Esophagus squamous epithelium (tissue), 4 donors: ENCODE data around the gene JPH2.

Source experiments
- CTCF ChIP-seq, 6 experiments: fragments of 450-650 bp in 4 of 6; fragments of 200-600 bp in 2 of 6; sonication (generic) in 2 of 6; IDR thresholded peaks; one replicate each; pipeline ENCODE4 v1.5.1; 2016 to 2019; ENCODE audit warnings: antibody characterized with exemption in 6 of 6, mild to moderate bottlenecking in 4 of 6, moderate library complexity in 4 of 6
- POLR2A ChIP-seq, 4 donors: fragments of 450-650 bp; IDR thresholded peaks; one replicate each; pipeline ENCODE4 v1.6.1; 2017; ENCODE audit warnings: antibody characterized with exemption in 4 of 4, mild to moderate bottlenecking in 4 of 4, moderate library complexity in 3 of 4

- TF ChIP-seq CTCF (IDR thresholded peaks at IDR 0.05), result no peak
- no peak for TF ChIP-seq POLR2A (IDR thresholded peaks at IDR 0.05)
These were observed 3.7 kb downstream of the JPH2 start for GRCh38 chr20:44183282-44183681.
